Gastrocnemius medialis (tissue), 4 donors: Measurements from ENCODE around the gene CPSF3. TPM values are rescaled to one million over a fixed set of nuclear protein-coding genes. Genes with fewer than 3 reads are reported as not detected.

Experiments used
- ATAC-seq, 2 donors: fragments of 150-250 bp; one replicate each; pipeline ENCODE4 v1.9.1; 2016
- DNase-seq, 2 donors: peaks; one replicate each; pipeline ENCODE4 v3.0.0-alpha.2; 2019
- H3K27ac ChIP-seq, 4 donors: fragments of 200-600 bp; sonication (generic); 1 replicate in 1 of 4; 2 replicates in 3 of 4; pipeline ENCODE4 v1.5.1; 2016 to 2018; ENCODE audit warnings: mild to moderate bottlenecking in 2 of 4, moderate library complexity in 1 of 4
- H3K27me3 ChIP-seq, 3 donors: fragments of 200-600 bp; sonication (generic) in 2 of 3; 1 replicate in 1 of 3; 2 replicates in 2 of 3; pipeline versions ENCODE4 v1.5.1 to v1.6.0; 2016 to 2019; ENCODE audit warnings: mild to moderate bottlenecking in 1 of 3, moderate library complexity in 1 of 3
- H3K36me3 ChIP-seq, 2 donors: fragments of 200-600 bp; sonication (generic) in 1 of 2; one replicate each; pipeline ENCODE4 v1.5.1; 2017 to 2018
- H3K4me1 ChIP-seq, 2 donors: fragments of 200-600 bp; sonication (generic) in 1 of 2; one replicate each; pipeline ENCODE4 v1.5.1; 2016 to 2017; ENCODE audit warnings: mild to moderate bottlenecking in 2 of 2
- H3K4me3 ChIP-seq, 4 donors: fragments of 200-600 bp; sonication (generic) in 3 of 4; 1 replicate in 1 of 4; 2 replicates in 3 of 4; pipeline ENCODE4 v1.5.1; 2016 to 2019; ENCODE audit warnings: mild to moderate bottlenecking in 2 of 4
- H3K9me3 ChIP-seq, 3 donors: fragments of 200-600 bp; sonication (generic) in 2 of 3; 1 replicate in 1 of 3; 2 replicates in 2 of 3; pipeline ENCODE4 v1.5.1; 2016 to 2019
- POLR2A ChIP-seq, 2 donors: fragments of 450-650 bp; IDR thresholded peaks; one replicate each; pipeline ENCODE4 v1.6.1; 2017; ENCODE audit warnings: antibody characterized with exemption in 2 of 2, mild to moderate bottlenecking in 2 of 2, moderate library complexity in 2 of 2
- in situ Hi-C, 4 donors: fragments of 200-750 bp; cut with MboI; loops; one replicate each; pipeline versions ENCODE4 v1.15.0 to v1.8.0; 2017; ENCODE audit warnings: low sequenced_read_pairs in 4 of 4
- intact Hi-C: fragments of 100-400 bp; cut with DNase I; formaldehyde crosslinking; loops from one replicate; pipeline ENCODE4 v1.15.1; 2023; ENCODE audit warnings: low total_unique reads
- total RNA-seq, 4 donors: library from RNA; depleted of rRNA; stranded (reverse); fragments of >200 nt; gene quantifications; one replicate each; pipeline versions ENCODE4 v1.1.0 to v1.2.3, GENCODE V29; 2016
- TF ChIP-seq, protein P1 (sequence below), 5 experiments: fragments of 450-650 bp in 3 of 5; fragments of 200-600 bp in 2 of 5; sonication (generic) in 2 of 5; IDR thresholded peaks in 4 of 5; conservative IDR thresholded peaks in 1 of 5; 1 replicate in 4 of 5; 2 replicates in 1 of 5; pipeline ENCODE4 v1.5.1; 2016 to 2019; ENCODE audit warnings: antibody characterized with exemption in 5 of 5, mild to moderate bottlenecking in 3 of 5, moderate library complexity in 3 of 5

Gene CPSF3
- total RNA-seq, 4 donors from 2014 or later, result 20.9 to 51.8 (median 24.1) TPM

DNA sequence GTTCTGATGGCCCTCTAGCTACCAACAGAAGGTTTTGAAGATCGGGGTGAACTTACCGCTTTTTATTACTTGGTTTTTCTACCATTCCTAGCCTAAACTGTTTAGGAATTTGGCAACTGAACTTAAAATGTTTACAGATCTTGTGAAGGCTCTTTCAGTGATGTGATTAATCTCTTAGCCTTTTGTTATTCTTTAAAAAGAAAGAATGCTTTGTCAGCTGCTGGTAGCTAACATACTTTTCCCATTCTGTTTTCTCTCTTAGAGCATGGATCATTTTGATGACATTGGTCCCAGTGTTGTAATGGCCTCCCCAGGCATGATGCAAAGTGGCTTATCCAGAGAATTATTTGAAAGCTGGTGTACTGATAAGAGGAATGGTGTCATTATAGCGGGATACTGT is 18.1 kb downstream of the CPSF3 start:
- no peaks in the 10 kb centered on the region for H3K9me3 ChIP-seq
- no peaks in the 10 kb centered on the region for H3K27me3 ChIP-seq
- no peak overlapping the region for H3K27ac ChIP-seq
- intact Hi-C loops (no loop called here), in situ Hi-C loops (no loop called here)
- no peaks in the 10 kb centered on the region for H3K4me1 ChIP-seq
- peaks cover 3 to 88% of the 10 kb centered on the region in 2 donors for H3K36me3 ChIP-seq
- ATAC-seq (no peak), DNase-seq (no peak)
- H3K4me3 ChIP-seq, result no peak overlapping the region
- no peak for TF ChIP-seq POLR2A (IDR thresholded peaks at IDR 0.05)
- TF ChIP-seq, protein P1, sequence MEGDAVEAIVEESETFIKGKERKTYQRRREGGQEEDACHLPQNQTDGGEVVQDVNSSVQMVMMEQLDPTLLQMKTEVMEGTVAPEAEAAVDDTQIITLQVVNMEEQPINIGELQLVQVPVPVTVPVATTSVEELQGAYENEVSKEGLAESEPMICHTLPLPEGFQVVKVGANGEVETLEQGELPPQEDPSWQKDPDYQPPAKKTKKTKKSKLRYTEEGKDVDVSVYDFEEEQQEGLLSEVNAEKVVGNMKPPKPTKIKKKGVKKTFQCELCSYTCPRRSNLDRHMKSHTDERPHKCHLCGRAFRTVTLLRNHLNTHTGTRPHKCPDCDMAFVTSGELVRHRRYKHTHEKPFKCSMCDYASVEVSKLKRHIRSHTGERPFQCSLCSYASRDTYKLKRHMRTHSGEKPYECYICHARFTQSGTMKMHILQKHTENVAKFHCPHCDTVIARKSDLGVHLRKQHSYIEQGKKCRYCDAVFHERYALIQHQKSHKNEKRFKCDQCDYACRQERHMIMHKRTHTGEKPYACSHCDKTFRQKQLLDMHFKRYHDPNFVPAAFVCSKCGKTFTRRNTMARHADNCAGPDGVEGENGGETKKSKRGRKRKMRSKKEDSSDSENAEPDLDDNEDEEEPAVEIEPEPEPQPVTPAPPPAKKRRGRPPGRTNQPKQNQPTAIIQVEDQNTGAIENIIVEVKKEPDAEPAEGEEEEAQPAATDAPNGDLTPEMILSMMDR (IDR thresholded peaks at IDR 0.05 in 4 of 5, conservative IDR thresholded peaks at IDR 0.05 in 1 of 5), result no peak

GRCh38 chr2:9443526-9443925 is 20.1 kb downstream of the CPSF3 start:
- no peak for DNase-seq
- intact Hi-C loops, result no loop called here
- ATAC-seq, result no peak

DNA sequence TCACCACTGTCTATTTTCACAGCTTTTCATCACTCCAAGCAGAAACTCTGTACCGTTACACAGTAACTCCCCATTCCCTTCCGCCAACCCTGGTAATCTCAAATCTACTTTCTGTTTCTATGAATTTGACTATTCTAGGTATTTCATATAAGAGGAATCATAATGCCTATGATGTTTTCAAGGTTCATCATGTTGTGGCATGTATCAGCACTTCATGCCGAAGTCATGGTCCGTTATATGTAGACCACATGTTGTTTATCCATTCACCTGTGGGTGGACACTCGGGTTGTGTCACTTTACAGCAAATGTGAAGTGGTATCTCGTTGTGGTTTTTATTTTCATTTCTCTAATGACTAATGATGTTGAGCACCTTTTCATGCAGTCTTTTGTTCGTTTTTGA is 21.6 kb downstream of the CPSF3 start:
- no peaks in the 10 kb centered on the region for H3K9me3 ChIP-seq
- ATAC-seq (no peak), DNase-seq (no peak)
- intact Hi-C loops (no loop called here), in situ Hi-C loops (no loop called here)
- H3K4me3 ChIP-seq, result no peak overlapping the region
- TF ChIP-seq, protein P1 (IDR thresholded peaks at IDR 0.05 in 4 of 5, conservative IDR thresholded peaks at IDR 0.05 in 1 of 5), result no peak
- no peak for TF ChIP-seq POLR2A (IDR thresholded peaks at IDR 0.05)
- H3K27ac ChIP-seq, result no peak overlapping the region
- peaks cover 0 to 72% of the 10 kb centered on the region in 2 donors for H3K36me3 ChIP-seq
- H3K27me3 ChIP-seq, result no peaks in the 10 kb centered on the region
- H3K4me1 ChIP-seq, result no peaks in the 10 kb centered on the region

More at GRCh38 chr2:9443526-9443925, 20.1 kb downstream of the CPSF3 start:
- H3K27me3 ChIP-seq, result no peaks in the 10 kb centered on the region
- H3K4me1 ChIP-seq, result no peaks in the 10 kb centered on the region
- peaks cover 0 to 74% of the 10 kb centered on the region in 2 donors for H3K36me3 ChIP-seq
- in situ Hi-C loops, result no loop called here
- TF ChIP-seq, protein P1 (IDR thresholded peaks at IDR 0.05 in 4 of 5, conservative IDR thresholded peaks at IDR 0.05 in 1 of 5), result no peak
- TF ChIP-seq POLR2A (IDR thresholded peaks at IDR 0.05), result no peak
- H3K27ac ChIP-seq, result no peak overlapping the region
- H3K4me3 ChIP-seq, result no peak overlapping the region
- H3K9me3 ChIP-seq, result no peaks in the 10 kb centered on the region

- DNase-seq (no peak), ATAC-seq (no peak)
- no peaks in the 10 kb centered on the region for H3K9me3 ChIP-seq
- no peaks in the 10 kb centered on the region for H3K27me3 ChIP-seq
- H3K27ac ChIP-seq, result no peak overlapping the region
- intact Hi-C loops (no loop called here), in situ Hi-C loops (no loop called here)
- H3K4me1 ChIP-seq, result no peaks in the 10 kb centered on the region
- TF ChIP-seq POLR2A (IDR thresholded peaks at IDR 0.05), result no peak
- TF ChIP-seq, protein P1 (IDR thresholded peaks at IDR 0.05 in 4 of 5, conservative IDR thresholded peaks at IDR 0.05 in 1 of 5), result no peak
- no peak overlapping the region for H3K4me3 ChIP-seq
- H3K36me3 ChIP-seq, result peaks cover 0 to 44% of the 10 kb centered on the region in 2 donors
Measured at GRCh38 chr2:9451231-9451630, 27.8 kb downstream of the CPSF3 start.

GRCh38 chr2:9460441-9461017 is 37.1 kb downstream of the CPSF3 start:
- no peak overlapping the region for H3K4me3 ChIP-seq
- no peaks in the 10 kb centered on the region for H3K4me1 ChIP-seq
- H3K27ac ChIP-seq, result no peak overlapping the region
- H3K9me3 ChIP-seq, result no peaks in the 10 kb centered on the region
- intact Hi-C loops (no loop called here), in situ Hi-C loops (no loop called here)
- no peak for TF ChIP-seq POLR2A (IDR thresholded peaks at IDR 0.05)
- TF ChIP-seq, protein P1 (IDR thresholded peaks at IDR 0.05 in 4 of 5, conservative IDR thresholded peaks at IDR 0.05 in 1 of 5), result no peak
- no peak for ATAC-seq
- H3K36me3 ChIP-seq, result peaks cover 0 to 45% of the 10 kb centered on the region in 2 donors
- no peak for DNase-seq
- no peaks in the 10 kb centered on the region for H3K27me3 ChIP-seq
